ENCODE results near the gene ARHGAP24.
A peak's percentile ranks its signal among the peaks of the same experiment; 100 is the strongest.
"Not testable (repeated sequence)": the region's sequence is repeated elsewhere in the genome, so short reads cannot be mapped to it uniquely, and the experiment has no call there.

Gene ARHGAP24

DNA sequence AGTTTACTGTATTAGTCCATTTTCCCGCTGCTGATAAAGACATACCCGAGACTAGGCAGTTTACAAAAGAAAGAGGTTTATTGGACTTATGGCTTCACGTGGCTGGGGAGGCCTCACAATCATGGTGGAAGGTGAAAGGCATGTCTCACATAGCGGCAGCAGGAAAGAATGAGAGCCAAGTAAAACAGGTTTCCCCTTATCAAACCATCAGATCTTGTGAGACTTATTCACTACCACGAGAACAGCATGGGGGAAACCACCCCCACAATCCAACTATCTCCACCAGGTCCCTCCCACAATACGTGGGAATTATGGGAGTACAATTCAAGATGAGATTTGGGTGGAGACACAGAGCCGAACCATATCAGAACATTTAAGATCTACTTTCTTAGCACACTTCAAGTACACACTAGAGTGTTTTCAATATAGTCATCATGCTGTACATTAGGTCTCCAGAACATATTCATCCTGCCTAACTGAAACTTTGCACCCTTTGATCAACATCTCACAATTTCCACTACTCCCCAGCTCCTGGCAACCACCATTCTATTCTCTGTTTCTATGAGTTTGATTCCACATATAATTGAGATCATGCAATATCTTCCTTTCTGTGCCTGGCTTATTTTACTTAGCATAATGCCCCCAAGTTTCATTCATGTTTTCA, 341.0 kb downstream of the ARHGAP24 start:
- no peak for DNase-seq (ENCODE audit: low spot score)

DNA sequence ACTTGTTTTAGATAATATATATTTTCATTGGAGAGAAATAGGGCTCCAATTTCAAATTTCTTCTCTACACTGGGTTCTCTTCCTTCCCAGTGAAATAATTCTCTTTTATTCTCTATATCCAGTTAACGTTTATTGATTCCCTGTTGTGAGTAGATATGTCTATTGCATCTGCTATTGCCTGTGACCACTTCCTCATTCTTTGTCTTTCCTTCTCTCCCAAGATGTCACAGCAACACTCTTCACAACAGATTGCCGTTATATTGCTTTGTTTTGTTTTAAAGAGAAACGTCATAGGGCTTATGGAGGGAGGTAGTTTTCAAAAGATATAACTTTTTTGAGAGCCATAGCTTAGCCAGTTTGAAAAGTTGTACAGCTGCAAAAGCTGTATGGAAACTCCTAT, 343.8 kb downstream of the ARHGAP24 start:
- DNase-seq (ENCODE audit: low spot score): no peak

DNA sequence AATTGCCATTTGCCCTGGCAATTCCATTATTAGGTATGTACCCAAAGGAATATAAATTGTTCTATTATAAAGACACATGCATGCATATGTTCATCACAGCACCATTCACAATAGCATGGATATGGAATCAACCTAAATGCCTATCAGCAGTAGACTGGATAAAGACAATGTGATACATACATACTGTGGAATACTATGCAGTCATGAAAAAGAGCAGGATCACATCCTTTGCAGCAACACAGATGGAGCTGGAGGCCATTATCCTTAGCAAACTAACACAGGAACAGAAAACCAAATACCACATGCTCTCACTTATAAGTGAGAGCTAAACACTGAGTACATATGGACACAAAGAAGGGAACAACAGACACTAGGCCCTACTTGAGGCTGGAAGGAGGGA, 345.2 kb downstream of the ARHGAP24 start:
- DNase-seq (ENCODE audit: low spot score): not testable (repeated sequence)

DNA sequence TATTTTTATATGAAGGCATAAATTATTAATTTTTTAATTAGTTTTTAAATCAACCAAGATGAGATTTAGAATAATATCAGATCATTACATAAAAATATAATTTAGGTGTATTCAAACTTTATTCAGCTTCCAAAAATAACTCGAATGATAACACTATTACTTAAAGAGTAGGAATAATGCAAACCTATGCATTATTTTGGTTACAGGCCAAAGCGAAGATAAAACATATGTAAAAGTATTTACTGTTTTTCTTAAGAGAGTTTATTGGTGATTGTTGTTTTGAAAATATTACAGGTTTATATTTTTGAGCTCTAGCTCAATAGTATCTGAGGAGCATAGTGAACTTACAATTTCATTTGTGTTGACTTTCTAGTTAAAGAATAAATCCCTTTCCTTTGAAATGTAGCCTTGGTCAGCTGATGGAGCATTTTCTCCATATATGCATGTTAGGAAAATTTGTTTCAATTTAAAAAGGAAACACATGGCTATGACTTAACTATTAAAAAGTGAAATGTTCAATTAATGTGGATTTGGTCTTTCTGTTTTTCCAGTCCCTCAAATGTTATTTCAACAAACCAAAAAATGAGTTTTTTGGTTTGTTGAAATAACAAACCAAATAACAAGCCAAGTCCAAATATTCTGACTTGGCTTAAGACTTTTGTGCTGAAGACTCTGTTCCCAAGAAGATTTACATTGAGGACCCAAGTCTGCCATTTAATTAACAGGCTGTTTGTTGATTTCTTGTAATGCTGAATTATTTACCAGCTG, 346.9 kb downstream of the ARHGAP24 start:
- DNase-seq (ENCODE audit: low spot score): no peak

DNA sequence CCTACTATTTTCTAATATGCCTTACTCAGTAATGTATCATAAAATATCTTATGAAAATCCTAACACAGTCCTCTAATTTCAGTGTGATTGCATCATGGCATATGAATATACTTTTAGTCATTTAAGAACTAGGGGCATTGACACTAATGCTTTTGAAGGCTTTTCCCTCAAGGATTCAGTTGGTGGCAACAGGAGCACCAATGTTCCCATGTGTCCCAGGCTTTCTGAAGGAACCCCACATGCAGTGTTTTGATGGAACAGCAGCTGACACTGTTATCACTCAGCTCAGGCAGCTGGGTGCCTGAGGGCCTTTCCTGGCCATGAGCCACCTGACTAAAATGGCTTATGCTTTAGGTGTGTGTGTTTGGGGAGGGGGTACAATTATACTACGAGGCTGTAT, 348.3 kb downstream of the ARHGAP24 start:
- DNase-seq (ENCODE audit: low spot score): no peak

DNA sequence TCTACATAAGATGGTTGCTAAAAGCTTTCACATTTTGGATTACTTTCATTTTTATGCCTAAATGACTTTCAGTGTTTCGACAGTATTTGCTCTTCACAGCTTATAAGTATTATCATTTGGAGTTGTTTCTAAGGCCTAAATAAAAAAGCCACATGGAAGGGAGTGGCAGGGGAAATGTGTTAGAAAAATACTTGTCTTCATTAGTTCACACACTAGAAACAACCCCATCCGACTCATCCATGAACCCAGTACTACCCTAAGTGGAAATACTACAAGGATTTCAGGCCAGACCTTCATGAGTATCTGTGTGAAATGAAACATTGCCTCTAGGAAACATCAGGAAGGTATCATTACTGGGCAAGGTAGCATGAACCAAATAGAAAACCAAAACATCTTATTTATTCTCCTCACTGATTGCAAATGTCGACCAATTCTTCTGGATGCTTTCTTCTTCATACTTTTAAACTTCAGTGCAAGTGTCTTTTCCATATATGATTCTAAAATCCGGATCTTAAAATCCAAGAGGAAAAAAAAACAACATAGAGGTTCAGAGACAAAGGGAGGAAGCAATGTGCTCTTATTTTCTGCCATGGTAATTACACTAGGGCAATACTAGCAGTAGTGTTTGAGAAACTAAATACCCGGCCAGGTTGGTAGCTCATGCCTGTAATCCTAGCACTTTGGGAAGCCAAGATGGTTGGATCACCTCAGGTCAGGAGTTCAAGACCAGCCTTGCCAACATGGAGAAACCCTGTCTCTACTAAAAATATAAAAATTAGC, 349.4 kb downstream of the ARHGAP24 start:
- DNase-seq (ENCODE audit: low spot score): no peak

DNA sequence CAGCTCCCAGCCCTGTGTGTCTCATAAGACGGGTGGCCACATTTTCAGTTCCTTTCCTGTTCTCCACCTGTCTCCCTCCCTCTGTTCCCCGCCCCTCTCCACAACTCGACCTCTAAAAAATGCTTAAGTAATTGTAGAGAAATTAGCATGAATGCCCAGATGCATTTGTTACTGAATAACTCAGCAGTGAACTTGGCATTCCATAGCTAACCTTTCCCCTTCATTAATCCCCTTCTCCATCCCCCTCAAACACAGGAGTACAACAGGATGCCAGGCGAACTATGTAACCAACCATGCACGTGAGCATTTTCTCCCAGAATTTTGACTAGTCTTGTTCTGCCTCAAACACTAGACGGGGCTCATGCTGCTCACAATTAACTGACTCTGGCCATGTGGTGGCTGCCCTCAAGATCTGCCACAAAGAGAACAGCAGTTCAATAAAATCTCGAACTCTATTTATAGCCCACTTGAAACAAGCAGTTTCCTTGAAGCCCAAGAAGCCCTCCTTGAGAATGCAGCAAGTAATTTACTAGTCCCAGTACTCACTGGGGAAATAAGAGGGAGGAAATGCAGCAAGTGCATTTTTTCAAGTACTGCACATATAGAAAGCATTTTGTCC, 351.2 kb downstream of the ARHGAP24 start:
- peak; percentile 41 for DNase-seq (ENCODE audit: low spot score)

DNA sequence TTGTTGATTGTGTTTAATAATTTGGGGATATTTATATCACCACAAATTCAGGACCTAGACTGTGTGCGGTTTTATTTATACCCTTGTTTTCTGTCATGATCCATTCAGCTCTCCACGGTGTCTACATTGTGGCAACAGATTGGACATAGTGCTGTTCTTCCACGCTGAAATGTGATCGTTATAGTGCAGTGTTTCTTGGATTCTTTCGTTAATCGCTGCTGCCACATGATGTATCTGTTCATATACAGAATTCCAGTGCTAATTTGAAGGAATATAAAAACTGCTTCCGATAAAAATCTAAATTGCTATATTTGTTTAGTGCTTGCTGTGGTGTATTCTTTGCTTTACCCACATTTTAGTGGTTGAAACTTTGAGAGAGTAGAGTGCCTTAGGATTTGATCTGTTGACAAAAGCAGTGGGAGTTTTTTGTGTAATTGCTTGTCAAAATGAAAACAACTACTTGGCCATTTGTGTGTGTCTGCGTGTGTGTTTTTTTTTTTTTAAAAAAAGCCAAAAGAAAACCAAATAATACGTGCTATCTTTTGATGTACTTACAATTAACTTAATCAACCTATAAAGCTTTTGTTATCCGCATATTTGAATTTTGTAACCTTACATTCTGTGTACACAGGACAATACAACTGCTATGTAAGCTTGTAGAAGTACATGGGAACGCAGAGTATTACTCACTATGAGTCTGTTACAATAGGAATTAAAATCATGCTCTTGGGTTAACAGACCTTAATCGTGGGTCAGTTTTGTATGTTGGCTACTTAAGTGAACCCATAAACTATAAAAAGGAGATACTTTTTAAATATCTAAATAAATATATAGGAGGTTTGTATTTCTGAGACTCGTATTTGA, 353.3 kb downstream of the ARHGAP24 start:
- no peak for DNase-seq (ENCODE audit: low spot score)

DNA sequence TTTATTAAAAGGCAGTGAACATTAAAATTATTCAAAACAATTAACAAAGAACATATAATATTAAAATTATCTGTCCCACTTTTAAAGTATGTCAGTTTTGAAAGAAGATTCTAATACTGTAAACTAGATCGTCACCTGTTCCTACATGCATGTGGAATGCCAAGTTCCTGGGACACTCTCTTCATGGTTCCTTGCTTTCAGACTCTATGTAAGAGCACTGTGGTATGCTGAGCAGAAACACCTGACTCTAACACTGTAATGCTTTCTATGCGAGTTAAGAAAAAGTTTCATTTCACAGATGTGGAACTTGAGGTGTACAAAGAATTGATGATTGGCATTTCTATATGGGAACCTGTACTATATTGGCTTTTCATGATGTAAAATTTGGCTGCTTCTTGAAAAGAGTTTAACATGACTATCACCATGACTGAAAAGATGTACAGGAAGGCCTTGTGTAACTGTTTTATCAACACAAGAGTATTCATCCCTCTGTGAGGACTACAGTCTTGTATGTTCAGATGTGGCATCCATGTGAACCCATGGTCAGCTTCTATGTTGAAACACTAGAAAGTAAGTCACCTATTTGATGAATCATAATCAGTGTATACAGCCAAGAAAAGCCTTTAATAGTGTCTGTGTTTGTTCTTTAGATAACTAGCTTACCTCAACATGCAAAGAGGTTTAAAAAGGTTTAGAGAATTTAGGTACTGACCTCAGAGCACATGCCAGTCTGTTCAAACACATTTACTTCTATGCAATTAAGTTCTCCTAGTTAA, 354.5 kb downstream of the ARHGAP24 start:
- no peak for DNase-seq (ENCODE audit: low spot score)

DNA sequence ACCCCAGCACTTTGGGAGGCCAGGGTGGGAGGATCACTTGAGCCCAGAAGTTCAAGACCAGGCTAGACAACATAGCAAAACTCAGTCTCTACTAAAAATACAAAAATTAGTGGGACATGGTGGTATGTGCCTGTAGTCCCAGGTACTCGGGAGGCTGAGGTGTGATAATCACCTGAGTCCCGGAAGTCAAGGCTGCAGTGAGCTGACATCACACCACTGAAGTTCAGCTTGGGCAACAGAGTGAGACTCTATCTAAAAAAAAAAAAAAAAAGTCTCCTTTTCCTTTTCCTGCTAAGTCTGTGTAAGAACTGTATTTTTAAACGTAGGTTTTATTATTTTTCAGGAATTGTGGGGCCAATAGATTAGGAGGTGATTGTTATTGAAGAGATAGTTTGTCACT, 356.7 kb downstream of the ARHGAP24 start:
- DNase-seq (ENCODE audit: low spot score): no peak

DNA sequence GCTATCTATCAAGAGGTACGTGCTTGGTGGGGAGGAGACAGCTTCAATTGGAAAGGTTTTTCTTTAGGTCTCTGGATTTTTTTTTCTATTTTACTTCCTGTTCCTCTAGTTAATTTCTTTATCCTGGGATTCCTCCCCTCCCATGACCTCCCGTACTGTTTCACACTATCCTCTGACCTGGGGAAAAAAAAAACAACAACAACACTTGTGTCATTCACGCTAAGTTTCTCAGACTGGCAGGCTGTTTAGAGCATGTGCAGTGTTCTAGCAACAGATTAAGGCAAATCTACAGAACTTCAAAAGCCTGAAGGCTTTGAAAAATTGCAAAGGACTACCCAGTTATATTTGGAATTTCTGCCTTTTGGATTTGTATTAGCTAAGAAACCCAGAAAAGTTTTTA, 358.4 kb downstream of the ARHGAP24 start:
- DNase-seq (ENCODE audit: low spot score): no peak

DNA sequence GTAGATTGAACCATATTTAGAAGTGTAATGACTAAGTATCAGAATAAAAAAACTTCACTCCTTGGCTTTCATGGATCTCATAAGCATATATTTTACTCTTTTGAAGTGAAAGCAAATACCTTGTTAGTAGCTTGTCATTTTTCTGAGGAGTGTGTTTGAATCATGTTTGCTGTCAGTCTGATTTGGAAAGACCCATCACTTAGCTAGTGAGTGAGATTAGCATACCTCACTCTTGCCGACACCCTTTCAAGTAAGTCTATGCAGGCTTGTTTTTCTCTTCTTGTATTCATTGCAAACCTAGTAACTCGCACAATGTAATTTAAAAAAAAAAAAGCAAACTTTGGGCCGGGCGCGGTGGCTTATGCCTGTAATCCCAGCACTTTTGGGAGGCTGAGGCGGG, 360.0 kb downstream of the ARHGAP24 start:
- no peak for DNase-seq (ENCODE audit: low spot score)

DNA sequence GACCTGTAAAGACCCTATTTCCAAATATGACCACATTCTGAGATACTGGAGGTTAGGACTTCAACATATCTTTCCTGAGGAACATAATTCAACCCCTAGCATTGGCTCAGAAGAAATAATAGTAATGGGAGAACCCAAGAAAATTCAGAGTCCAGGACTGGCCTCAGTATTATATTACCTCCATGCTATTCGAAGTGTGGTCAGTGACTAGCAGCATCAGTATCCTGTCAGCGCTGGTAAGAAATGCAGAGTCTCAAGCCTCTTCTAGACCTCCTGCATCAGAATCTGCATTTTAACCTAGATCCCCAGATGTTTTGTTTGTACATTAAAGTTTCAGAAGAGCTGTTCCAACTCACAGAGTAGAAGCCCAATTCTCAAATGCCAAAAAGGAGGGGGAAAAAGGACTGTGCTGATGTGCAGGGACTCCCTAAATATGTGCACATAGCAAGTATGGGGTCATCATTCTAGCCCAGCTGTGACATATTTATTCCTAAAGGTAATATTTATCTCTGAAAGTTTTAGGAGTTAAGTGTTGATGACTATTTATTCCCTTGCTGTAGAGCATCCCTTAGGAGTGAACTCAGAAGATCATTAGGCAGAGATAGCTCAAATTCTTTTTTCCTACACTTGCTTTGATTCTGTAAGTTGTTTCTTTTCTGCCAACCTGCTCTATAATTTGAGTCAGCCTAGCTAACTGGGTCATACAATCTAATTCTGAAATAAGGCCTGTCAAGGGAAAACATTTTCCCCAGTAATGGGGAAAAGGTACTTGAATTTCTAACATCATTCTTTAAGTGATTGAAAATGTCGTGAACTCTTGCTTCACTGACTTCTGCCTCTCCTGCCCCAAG, 361.9 kb downstream of the ARHGAP24 start:
- DNase-seq (ENCODE audit: low spot score): no peak

DNA sequence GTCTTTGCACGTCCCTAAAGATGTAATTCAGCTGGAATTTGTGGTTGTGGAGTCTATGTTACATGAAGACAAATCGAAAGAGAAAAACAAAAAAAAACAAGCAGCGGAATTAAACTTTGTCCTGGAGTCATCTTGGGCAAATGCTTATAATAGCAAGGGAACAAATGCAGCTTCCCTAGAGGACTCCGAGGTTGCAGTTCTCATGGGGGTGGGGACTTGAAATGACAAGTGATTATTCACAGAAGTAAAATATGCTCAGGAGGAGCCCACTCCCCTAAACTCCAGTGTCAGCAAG, 362.4 kb downstream of the ARHGAP24 start:
- DNase-seq (ENCODE audit: low spot score): no peak

DNA sequence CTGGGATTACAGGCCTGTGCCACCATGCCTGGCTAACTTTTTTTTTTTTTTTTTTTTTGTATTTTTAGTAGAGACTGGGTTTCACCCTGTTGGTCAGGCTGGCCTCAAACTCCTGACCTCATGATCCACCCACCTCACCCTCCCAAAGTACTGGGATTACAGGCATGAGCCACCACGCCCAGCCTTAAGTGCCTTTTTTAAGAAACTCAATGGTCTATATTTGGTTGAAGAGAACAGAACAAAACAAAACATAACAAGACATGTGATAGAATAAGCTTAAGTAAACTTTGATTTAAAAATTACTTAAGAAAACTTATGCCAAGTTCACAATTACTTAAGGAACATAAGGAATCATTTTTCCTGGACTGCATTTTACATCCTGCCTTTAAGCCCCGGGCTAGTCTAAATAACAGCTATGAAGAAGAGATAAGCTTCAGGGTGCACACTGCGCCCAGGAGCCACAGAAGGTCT, 365.1 kb downstream of the ARHGAP24 start:
- DNase-seq (ENCODE audit: low spot score): not testable (repeated sequence)

DNA sequence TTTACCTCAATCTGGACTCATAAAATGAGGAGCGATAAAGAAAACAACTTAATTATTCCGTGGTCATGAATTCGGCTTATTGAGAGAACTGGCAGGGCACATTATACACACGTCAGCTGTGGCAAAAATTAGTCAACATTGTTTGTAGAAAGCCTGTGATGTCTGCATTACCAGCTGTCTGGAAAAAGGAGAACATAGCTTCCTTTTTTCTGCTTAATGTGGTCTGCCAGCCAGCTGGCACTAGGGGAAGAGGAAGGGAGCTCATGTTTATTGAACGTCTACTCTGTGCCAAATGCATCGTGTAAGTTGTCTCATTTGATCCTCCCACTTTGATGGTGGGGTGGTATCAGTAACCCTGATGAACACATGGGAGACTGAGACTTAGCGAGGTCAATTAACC, 367.6 kb downstream of the ARHGAP24 start:
- DNase-seq (ENCODE audit: low spot score): peak; percentile 87

DNA sequence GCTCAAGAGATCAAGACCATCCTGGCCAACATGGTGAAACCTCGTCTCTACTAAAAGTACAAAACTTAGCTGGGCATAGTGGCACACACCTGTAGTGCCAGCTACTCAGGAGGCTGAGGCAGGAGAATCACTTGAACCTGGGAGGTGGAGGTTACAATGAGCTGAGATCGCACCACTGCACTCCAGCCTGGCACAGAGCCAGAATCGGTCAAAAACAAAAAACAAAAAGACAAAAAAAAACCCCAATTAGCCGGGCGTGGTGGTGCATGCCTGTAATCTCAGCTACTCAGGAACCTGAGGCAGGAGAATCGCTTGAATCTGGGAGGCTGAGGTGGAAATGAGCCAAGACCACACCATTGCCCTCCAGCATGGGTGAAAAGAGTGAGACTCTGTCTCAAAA, 378.8 kb downstream of the ARHGAP24 start:
- not testable (repeated sequence) for DNase-seq (ENCODE audit: low spot score)

DNA sequence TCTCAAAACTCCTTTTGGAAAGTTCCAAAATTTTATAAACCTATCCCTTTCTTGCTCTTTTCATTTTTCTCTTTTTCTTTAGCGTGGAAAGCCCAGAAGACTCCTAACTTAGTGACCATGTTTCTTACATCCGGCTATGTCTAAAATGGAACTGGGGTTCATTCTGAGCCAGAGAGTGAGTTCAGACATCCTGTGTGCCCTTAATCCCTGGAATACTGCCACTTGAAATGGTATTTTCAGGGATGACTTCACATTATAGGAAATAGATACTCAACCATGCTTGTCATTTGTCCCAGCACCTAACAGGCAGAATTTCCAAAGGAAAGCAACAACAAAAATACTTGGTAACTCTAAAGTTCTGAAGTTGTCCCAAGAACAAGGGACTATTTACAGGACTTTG, 379.6 kb downstream of the ARHGAP24 start:
- no peak for DNase-seq (ENCODE audit: low spot score)

DNA sequence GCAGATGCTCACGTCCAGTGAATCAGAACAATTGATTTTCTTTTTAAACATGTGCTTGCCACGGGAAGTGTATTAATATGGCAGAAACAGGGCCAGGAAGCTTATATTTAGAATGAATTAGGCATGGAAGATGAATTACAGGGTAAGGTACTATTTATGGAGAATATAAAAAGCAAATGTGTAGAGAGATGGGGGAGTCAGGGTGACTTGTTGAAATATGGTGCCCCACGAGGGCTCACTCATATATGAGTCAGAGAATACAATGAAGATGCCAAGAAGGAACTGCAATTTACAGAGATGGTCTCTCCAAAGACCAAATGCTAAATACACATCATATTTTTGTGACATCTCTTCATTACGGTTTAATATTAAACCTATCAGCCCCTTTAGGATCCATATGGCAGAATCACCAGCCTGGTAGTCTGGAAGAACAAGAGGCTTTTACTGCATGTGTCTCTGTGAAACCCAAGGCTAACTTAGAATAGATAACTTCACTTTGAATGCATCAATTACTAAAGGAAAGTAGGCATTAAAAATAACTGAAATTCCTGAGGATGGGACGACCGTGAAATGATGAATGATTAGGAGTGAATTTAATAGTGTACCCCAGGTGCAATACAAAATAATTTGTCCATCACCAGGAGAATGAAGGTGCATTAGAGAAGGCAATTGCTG, 385.3 kb downstream of the ARHGAP24 start:
- no peak for DNase-seq (ENCODE audit: low spot score)

Measured in Ammon's horn (tissue), 1 donor.